Keratinocyte (primary cell): ENCODE measurements around the gene SEL1L3. TPM values are rescaled to one million over a fixed set of nuclear protein-coding genes. Genes with fewer than 3 reads are reported as not detected.

Experiments
- DNase-seq: peaks from one replicate; pipeline ENCODE4 v3.0.0-alpha.2; 2011; ENCODE audit warnings: low read depth, missing footprints, low spot score
- FAIRE-seq: peaks from 2 replicates; lab custom pipeline; 2011; peaks lifted over from hg19 to GRCh38; lab: Jason Lieb, UNC
- H2AFZ ChIP-seq: 2 replicates; pipeline ENCODE4 v1.6.0; 2012; ENCODE audit warnings: low read length, control low read depth, inconsistent platforms; ENCODE audit not compliant: control insufficient read depth
- H3K27ac ChIP-seq: 2 replicates; pipeline ENCODE4 v1.5.1; 2011; ENCODE audit warnings: low read length; ENCODE audit not compliant: control insufficient read depth, insufficient read depth
- H3K27me3 ChIP-seq: 3 replicates; pipeline ENCODE4 v1.6.0; 2011; ENCODE audit warnings: low read length; ENCODE audit not compliant: control insufficient read depth, insufficient read depth; ENCODE audit errors: extremely low read depth
- H3K36me3 ChIP-seq, 2 experiments: 2 replicates in 1 of 2; 3 replicates in 1 of 2; pipeline ENCODE4 v1.5.1; 2011; ENCODE audit warnings: low read length in 2 of 2, mild to moderate bottlenecking in 1 of 2; ENCODE audit not compliant: control insufficient read depth in 2 of 2, insufficient read depth in 2 of 2; ENCODE audit errors: extremely low read depth in 1 of 2
- H3K4me1 ChIP-seq: 3 replicates; pipeline ENCODE4 v1.5.1; 2011; ENCODE audit warnings: low read length; ENCODE audit not compliant: control insufficient read depth, insufficient read depth; ENCODE audit errors: extremely low read depth
- H3K4me2 ChIP-seq: 3 replicates; pipeline ENCODE4 v1.6.0; 2011; ENCODE audit warnings: low read depth, low read length; ENCODE audit not compliant: control insufficient read depth, insufficient read depth; ENCODE audit errors: extremely low read depth
- H3K4me3 ChIP-seq, 3 experiments: fragments of 200-600 bp in 1 of 3; sonication (generic) in 1 of 3; 2 replicates in 2 of 3; 3 replicates in 1 of 3; pipeline ENCODE4 v1.5.1; 2011 to 2016; ENCODE audit warnings: low read length in 3 of 3, mild to moderate bottlenecking in 3 of 3, control low read depth in 2 of 3, inconsistent platforms in 1 of 3, low read depth in 1 of 3, mixed read lengths in 1 of 3, mixed run types in 1 of 3, moderate library complexity in 1 of 3; ENCODE audit not compliant: control insufficient read depth in 2 of 3, insufficient read depth in 2 of 3; ENCODE audit errors: extremely low read depth in 1 of 3
- H3K79me2 ChIP-seq: 2 replicates; pipeline ENCODE4 v1.6.0; 2012; ENCODE audit warnings: low read length; ENCODE audit not compliant: control insufficient read depth, insufficient read depth
- H3K9ac ChIP-seq: 3 replicates; pipeline ENCODE4 v1.6.0; 2011; ENCODE audit warnings: low read length; ENCODE audit not compliant: control insufficient read depth, insufficient read depth; ENCODE audit errors: extremely low read depth
- H3K9me1 ChIP-seq: 3 replicates; pipeline ENCODE4 v1.6.0; 2011; ENCODE audit warnings: low read length; ENCODE audit not compliant: control insufficient read depth, insufficient read depth; ENCODE audit errors: extremely low read depth
- H3K9me3 ChIP-seq: 2 replicates; pipeline ENCODE4 v1.5.1; 2012; ENCODE audit warnings: low read depth, low read length; ENCODE audit not compliant: control insufficient read depth
- H4K20me1 ChIP-seq: 3 replicates; pipeline ENCODE4 v1.6.0; 2011; ENCODE audit warnings: low read length; ENCODE audit not compliant: control insufficient read depth, insufficient read depth; ENCODE audit errors: extremely low read depth
- CTCF ChIP-seq, 3 experiments: IDR thresholded peaks in 1 of 3; conservative IDR thresholded peaks in 1 of 3; optimal IDR thresholded peaks in 1 of 3; 2 replicates in 2 of 3; 3 replicates in 1 of 3; pipeline versions ENCODE3 to v1.5.1; 2011; ENCODE audit warnings: low read length in 3 of 3, mild to moderate bottlenecking in 3 of 3, moderate library complexity in 2 of 3, control low read depth in 1 of 3, inconsistent platforms in 1 of 3; ENCODE audit not compliant: insufficient read depth in 2 of 3; ENCODE audit errors: extremely low read depth in 1 of 3
- EZH2 ChIP-seq: IDR thresholded peaks from one replicate; pipeline ENCODE4 v1.6.1; 2012; ENCODE audit warnings: inconsistent platforms, mild to moderate bottlenecking, low read length, moderate library complexity
- dilution Hi-C: fragments of 300-500 bp; cut with MboI; formaldehyde crosslinking; loops from one replicate; pipeline ENCODE4 v1.7.0; 2020; ENCODE audit warnings: low sequenced_read_pairs; ENCODE audit not compliant: extremely low pct_ligation_motif_present
- polyA plus RNA-seq, 5 experiments: library from polyadenylated mRNA; depleted of rRNA in 3 of 5; stranded (reverse) in 3 of 5; stranded (forward) in 1 of 5; unstranded in 1 of 5; fragments of >200 nt; gene quantifications; 1 replicate in 1 of 5; 2 replicates in 3 of 5; 3 replicates in 1 of 5; pipeline versions ENCODE4 v1.2.1 to v1.2.3, GENCODE V29; 2011 to 2012; ENCODE audit warnings: missing spikeins in 2 of 5, low read depth in 1 of 5, low replicate concordance in 1 of 5
- small RNA-seq, 3 experiments: library from RNA; depleted of rRNA; stranded (forward); fragments of <200 nt; gene quantifications; one replicate each; pipeline ENCODE3, GENCODE V24; 2012; ENCODE audit warnings: low read depth in 3 of 3, low replicate concordance in 1 of 3; ENCODE audit not compliant: insufficient read length in 3 of 3

Gene SEL1L3
- polyA plus RNA-seq, 1 donor (not counting 4 experiments of a cell fraction or from before 2014, with no cell fraction given) = 67.9 TPM

DNA sequence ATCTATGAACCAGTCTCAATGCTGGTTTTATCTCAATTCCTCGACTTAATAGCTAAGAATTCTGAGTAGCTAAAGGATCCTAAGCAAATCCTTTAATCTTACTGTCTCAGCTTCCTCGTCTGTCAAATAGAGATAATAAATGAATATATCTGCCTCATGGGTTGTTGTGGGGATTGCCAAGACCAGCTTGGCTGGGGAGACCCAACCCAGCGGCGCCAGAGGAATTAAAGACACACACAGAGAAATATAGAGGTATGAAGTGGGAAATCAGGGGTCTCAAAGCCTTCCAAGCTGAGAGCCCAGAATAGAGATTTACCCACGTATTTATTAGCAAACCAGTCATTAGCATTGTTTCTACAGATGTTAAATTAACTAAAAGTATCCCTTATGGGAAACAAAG is 165.3 kb downstream of the SEL1L3 start:
- no peaks in the 10 kb centered on the region for H3K4me1 ChIP-seq
- no peaks in the 10 kb centered on the region for H3K79me2 ChIP-seq
- H3K9ac ChIP-seq = no peak overlapping the region
- no peak overlapping the region for H3K4me2 ChIP-seq
- DNase-seq (no peak), FAIRE-seq (no peak)
- dilution Hi-C loops = no loop called here
- H3K4me3 ChIP-seq = no peak overlapping the region
- no peak overlapping the region for H3K27ac ChIP-seq
- no peaks in the 10 kb centered on the region for H3K36me3 ChIP-seq
- no peaks in the 10 kb centered on the region for H3K27me3 ChIP-seq
- TF ChIP-seq EZH2 = no peak
- no peak for TF ChIP-seq CTCF (optimal IDR thresholded peaks at IDR 0.05 in 1 of 3, IDR thresholded peaks at IDR 0.05 in 1 of 3, conservative IDR thresholded peaks at IDR 0.05 in 1 of 3; ENCODE audit: extremely low read depth in 1 of 3, insufficient read depth in 2 of 3, low read length in 3 of 3)
- H3K9me3 ChIP-seq = no peaks in the 10 kb centered on the region
- H2AFZ ChIP-seq = no peak overlapping the region
- H3K9me1 ChIP-seq = no peaks in the 10 kb centered on the region
- H4K20me1 ChIP-seq = no peaks in the 10 kb centered on the region

Small RNA genes lying within 50 kb of the gene (small RNA-seq; reads per million reads assigned to genes)
- 0 reads per million in 3 experiments for gene MTND4LP22

Other genes starting within 250 kb of the SEL1L3 start
- not detected in 3 replicates for gene SLC34A2, start 207.1 kb downstream of the SEL1L3 start, polyA plus RNA-seq
- gene SMIM20, start 51.2 kb upstream of the SEL1L3 start, polyA plus RNA-seq = 19.6 to 29.5 TPM (median 20.3 TPM) in 3 replicates